GM19035 (cell line): ENCODE data around the gene LITAF.

Experiments
- ATAC-seq: cut with Tn5 transposase; IDR thresholded peaks from one replicate; pipeline ENCODE4 v1.9.1; 2021; ENCODE audit not compliant: unreplicated experiment

The LITAF gene

DNA sequence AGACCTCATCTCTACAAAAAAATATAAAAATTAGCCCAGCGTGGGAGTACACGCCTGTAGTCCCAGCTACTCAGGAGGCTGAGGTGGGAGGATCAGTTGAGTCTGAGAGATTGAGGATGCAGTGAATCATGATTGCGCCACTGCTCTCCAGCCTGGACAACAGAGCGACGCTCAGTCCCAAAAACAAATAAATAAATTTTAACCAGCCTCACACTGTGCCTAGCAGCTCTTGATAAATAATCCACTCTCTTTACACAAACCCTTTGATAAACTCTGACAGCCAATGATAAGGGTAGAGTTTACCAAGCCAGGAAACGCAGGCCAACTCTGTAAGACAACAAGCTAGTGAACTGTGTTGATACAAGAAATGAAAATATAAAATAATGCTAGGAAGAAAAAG is 32.7 kb downstream of the LITAF start:
- ATAC-seq = no peak

- no peak for ATAC-seq
Observed at GRCh38 chr16:11553371-11553770, 33.3 kb downstream of the LITAF start.

- no peak for ATAC-seq
Observed at GRCh38 chr16:11552440-11552839, 34.3 kb downstream of the LITAF start.

DNA sequence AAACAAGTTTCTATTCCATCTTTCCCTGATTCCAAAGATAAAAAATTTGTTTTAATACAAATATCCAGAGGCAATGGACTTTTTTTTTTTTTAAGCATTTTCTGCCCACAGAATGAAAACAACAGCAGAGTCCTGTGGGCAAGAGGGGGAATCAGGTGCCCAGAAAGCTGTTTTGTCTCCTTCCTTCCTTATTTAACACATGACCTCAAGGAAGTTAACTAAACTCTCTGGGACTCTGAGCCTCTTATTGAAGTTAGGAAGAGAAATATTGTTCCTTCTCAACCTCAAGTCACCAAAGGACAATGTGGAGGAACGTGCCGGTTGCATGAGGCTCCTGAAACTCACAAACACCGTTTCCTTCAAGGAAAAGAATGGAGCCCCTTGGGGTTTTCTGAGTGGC is 34.9 kb downstream of the LITAF start:
- no peak for ATAC-seq

- no peak for ATAC-seq
Observed at GRCh38 chr16:11550791-11551498, 35.8 kb downstream of the LITAF start.

DNA sequence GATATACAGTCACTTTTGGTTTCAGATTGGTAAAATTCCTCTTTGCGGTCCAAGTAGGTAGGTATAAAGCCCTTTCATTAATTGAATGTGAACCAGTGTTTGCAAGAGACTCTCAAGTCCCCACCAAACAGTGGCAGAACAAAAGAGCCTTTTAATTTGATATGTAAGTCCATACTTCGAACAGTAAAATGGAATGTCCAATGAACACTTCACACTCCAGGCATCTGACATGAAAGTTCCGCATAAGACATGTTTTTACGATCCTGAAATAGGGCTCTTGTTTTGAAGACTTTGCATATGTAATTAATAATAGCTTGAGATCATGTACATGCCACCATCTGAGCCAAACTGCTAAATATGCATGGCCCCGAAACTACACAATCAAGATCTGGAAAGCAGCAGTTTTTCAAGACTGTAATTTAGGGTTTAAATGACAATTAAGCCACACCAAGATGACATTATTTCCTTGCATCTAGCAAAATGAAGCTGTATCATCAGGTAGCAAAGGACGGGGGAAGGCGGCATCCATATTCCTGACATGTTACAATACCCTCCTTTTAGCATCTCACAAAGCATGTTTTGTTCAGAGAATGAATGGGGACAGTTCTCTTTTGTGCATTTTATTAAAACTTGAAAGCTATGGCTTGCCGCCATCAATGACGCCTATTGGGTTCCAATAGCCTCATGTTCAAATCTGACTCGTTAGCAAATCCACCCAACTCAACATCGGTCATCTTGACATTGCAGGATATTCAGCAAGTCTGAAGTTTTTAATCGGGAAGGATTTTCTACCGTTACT is 39.4 kb downstream of the LITAF start:
- ATAC-seq = no peak

GRCh38 chr16:11546608-11547061 is 40.1 kb downstream of the LITAF start:
- ATAC-seq = no peak

DNA sequence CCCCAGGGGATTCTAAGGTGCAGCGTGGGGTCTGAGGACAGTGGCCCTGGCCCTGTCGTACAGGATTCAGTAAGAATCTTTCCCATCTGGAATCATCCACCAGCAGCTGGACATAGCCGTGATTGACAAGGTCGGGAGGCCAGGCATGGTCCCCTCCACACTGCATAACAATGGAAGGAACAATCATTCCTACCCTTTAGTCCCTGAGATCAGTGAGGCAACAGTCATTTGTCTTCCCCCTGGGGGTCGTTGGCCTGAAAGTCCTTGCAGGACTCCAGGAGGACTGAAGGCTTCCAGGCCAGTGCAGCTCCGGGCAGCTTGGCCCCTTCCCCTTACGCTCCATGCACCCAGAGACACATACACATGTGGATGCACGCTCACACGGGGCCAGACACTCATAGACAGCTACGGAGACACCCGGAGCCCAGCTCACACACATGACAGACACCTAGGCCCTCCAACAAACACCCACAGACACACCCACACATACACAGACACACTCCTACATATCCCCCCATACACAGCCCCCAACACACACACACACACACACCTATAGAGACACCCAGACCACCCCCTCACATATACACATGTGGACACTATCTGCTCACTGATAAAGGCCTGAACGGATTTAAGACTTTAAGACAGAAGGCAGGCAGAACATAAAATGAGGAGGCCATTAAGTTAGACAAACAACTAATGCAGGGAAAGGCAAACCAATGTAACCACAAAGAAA is 42.9 kb downstream of the LITAF start:
- no peak for ATAC-seq

DNA sequence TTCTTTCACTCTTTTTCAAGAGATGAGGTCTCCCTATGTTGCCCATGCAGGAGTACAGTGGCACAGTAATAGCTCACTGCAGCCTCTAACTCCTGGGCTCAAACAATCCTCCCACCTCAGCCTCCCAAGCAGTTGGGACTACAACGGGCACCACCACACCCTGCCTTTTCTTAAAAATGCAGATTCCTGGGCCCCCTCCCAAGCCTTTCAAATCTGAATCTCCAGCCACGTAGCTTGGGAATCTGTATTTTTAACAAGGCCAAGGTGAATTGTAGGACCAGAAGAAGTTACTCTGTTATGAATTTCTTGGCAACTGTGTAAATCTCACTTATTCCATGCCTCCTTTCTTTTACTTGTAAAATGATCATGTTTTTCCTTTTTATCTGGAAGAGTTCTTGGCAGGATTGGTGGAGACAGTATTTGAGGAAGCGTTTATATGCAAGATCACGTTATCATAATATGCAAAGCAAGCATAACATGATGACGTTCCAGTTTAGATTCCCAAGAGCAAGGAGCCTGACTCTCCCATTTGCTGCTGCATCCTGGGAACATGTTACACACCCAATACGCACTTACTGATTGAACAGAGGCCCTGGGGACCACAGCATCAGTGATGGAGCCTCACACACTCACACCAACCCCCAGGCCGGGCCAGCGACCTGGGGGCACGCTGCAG is 44.5 kb downstream of the LITAF start:
- no peak for ATAC-seq

DNA sequence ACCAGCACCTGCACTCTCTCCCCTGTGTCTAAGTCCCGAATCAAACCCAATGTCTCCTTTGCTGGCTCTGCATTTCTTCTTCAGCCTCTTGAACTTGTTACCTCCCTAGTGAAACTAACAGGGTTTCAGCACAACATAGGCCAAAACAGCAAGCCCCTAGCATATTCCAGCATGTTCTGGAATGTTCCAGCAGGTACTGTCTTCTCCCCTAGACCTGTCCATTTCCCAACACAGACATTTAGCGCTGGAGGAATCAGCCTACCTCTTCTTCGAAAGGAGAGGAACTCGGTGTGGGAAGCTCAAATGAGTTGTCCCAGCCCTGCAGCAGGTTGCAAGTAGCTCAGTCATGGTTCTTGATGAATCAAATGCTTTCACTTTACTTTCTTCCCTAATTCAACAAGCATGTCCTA is 47.1 kb downstream of the LITAF start:
- no peak for ATAC-seq

- ATAC-seq = no peak
Observed at GRCh38 chr16:11538880-11539279, 47.8 kb downstream of the LITAF start.

- ATAC-seq = no peak
Observed at GRCh38 chr16:11536104-11536866, 50.4 kb downstream of the LITAF start.

DNA sequence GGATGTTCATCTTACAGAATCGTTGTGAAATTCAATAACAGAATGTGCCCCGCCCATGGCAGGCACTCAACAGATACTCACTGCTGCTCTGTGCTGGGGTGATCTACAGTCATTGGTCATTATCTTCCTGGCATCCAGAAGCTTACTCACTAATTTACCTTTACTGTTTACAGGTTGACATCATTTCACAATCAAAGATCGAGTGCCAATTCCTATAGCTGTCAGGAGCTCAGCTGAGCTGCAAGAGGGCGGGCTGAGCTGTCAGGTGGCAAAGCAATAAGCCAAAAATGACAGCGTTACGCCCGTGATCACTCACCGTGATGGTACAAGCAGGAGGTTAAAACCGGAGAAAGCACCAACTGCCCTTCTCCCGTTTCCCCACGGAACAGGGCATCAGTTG is 51.2 kb downstream of the LITAF start:
- ATAC-seq = no peak

GRCh38 chr16:11534262-11534661 is 52.5 kb downstream of the LITAF start:
- ATAC-seq = no peak

DNA sequence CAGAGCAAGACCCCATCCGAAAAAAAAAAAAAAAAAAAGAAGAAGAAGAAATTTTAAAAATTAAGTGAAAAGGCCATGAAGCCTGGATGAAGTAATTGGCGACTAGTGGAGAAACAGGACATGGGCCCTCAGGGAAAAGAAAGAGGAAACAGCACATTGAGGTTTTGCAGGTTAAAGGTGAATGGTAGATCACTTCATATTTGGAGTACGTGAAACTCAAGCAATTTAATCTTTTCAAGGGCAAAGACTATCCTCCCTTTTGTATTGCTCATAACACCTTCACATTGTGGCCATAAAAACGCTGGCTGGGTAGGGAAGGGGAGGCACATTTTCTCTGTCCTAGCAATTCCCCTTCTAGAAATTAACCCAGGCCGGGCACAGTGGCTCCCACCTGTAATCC is 53.1 kb downstream of the LITAF start:
- no peak for ATAC-seq

DNA sequence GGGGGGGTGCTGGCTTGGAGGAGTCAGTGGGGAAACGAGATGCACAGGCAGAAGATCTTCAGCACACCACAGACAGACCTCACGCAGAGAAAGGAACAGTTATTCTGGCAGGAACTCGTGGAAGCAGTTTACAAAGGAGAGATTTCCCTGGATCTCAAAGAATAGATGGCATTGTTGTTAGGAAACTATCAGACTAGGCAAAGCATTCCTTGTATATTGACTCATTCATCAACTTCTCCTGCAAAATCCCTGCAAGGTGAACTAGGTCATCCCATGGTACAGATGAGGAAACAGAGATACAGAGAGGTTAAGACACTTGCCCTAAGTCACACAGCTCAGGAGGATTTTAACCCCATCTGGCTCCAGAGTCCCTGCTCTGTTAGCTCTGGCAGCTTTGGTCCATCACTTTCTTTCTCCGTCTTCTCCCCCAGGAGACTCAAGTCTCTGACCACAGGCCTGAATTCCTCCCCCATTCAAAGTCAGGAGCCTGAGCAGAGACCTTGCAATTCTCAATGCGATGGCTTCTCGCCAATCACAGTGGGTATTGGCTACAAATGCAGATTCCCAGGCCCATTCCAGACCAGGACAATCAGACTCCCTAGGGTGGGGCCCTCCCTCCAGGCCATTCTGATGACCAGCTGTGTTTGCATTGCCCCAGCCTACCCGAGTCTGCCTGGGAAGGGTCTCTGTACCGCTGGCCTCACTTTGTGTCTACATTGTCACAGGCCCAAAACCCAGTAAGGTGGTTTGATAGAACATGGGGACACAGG is 56.4 kb downstream of the LITAF start:
- no peak for ATAC-seq

GRCh38 chr16:11529285-11529684 is 57.4 kb downstream of the LITAF start:
- ATAC-seq = no peak

DNA sequence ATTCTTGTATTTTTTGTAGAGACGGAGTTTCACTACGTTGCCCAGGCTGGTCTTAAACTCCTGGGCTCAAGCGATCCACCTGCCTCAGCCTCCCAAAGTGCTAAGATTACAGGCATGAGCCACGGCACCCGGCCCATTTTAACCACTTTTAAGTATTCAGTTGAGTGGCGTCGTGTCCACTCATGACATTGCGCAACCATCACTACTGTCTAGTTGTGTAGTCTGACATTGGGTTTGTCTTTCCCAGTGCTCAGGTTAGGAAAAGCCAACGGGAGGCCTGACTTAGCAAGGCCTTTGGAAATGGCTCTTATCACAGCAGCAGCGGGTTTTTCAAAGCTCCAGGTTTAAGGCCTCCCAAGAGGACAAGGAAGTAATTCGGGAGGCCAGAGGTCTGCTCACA is 58.7 kb downstream of the LITAF start:
- ATAC-seq = no peak

- no peak for ATAC-seq
Observed at GRCh38 chr16:11526655-11527350, 59.9 kb downstream of the LITAF start.
